ENCODE data around the gene NDUFS1. TPM values are rescaled to one million over a fixed set of nuclear protein-coding genes. Genes with fewer than 3 reads are reported as not detected.
"Not testable (repeated sequence)": the region's sequence is repeated elsewhere in the genome, so short reads cannot be mapped to it uniquely, and the experiment has no call there.

Gene NDUFS1
- total and polyA plus RNA-seq, 3 donors from 2014 or later: 73.1 to 86.8 (median 75.8) TPM

GRCh38 chr2:206164261-206164862 is 5.1 kb upstream of the NDUFS1 start:
- intact Hi-C loops (cut with DNase I; ENCODE audit: low total_unique reads): no loop called here
- WGBS, 2 donors: 61 to 76% methylated on average over 2 of the region's 2 CpGs
- TF ChIP-seq POLR2A (IDR thresholded peaks at IDR 0.05): no peak
- peak; percentile 75 to 82 (median 80) for TF ChIP-seq CTCF (IDR thresholded peaks at IDR 0.05)

DNA sequence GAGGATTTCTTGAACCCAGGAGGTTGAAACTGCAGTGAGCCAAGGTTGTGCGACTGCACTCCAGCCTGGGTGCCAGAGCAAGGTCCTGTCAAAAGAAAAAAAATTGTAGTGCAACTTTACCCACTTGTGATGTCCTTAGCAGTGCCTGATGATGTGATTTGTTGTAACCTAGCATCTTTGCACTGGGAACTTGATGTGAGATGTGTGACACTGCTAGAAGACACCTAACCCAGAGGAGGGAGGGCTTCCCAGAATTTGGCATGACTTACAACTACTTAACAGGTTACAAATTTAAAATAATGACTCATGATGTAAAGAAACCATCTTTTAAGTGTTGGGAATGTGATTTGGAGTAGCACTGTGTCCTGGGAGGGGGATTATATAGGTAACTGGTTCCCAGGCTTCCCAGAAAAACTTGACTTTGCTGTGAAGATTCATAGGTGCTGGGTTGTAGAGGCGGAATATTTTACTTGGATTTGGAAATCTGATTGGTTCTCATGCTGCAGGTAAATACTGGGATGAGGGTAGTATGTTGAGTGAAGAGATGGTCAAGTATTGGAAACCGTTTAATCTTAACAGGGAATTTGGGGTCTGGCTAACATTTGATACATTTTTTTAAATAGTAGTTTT is 4.1 kb upstream of the NDUFS1 start:
- intact Hi-C loops (cut with DNase I; ENCODE audit: low total_unique reads): no loop called here
- no peak for DNase-seq
- Histone ChIP-seq H3K9me3 (no peaks in the 10 kb centered on the region), H3K4me1 (peaks cover 8% of the 10 kb centered on the region), H3K27ac (no peak overlapping the region), H3K27me3 (no peaks in the 10 kb centered on the region), H3K4me3 (no peak overlapping the region), H3K36me3 (ENCODE audit: low read depth, missing control alignments) (no peaks in the 10 kb centered on the region)
- TF ChIP-seq POLR2A (IDR thresholded peaks at IDR 0.05) (no peak), CTCF (IDR thresholded peaks at IDR 0.05) (no peak)
- 78 to 81% methylated on average over 3 of the region's 3 CpGs for WGBS, 2 donors

More at GRCh38 chr2:206164261-206164862, 5.1 kb upstream of the NDUFS1 start:
- Histone ChIP-seq H3K4me1 (peaks cover 8% of the 10 kb centered on the region), H3K4me3 (no peak overlapping the region), H3K27me3 (no peaks in the 10 kb centered on the region), H3K36me3 (ENCODE audit: low read depth, missing control alignments) (no peaks in the 10 kb centered on the region), H3K27ac (no peak overlapping the region), H3K9me3 (no peaks in the 10 kb centered on the region)
- DNase-seq: peak; percentile 63

GRCh38 chr2:206162401-206162800 is 3.2 kb upstream of the NDUFS1 start:
- H3K9me3 ChIP-seq; intact Hi-C loops (cut with DNase I; ENCODE audit: low total_unique reads); H3K4me1 ChIP-seq; H3K27me3 ChIP-seq; H3K36me3 ChIP-seq (ENCODE audit: low read depth, missing control alignments); DNase-seq; H3K27ac ChIP-seq; H3K4me3 ChIP-seq: not testable (repeated sequence)
- whole genome bisulfite sequencing, 2 donors: 78 to 80% methylated on average over 4 of the region's 4 CpGs

DNA sequence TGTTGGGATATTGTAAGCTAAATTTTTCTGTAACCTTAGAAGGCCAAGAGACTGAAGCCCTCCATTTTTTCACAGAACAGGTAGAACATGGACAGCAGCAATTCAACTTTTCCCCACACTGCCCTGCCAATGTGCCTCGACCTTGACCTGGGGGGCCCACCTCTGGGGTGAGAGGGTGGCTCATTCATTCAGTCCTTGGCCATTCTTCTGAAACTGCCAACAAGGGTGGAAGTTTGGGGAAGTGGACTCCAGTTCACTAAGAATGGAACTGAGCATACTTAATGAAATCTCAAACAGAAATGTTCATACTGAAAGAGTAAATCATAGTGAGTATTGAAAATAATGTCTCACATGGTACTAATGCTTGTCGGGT is 1.5 kb upstream of the NDUFS1 start:
- WGBS, 2 donors: 51 to 58% methylated on average over 2 of the region's 2 CpGs
- no peaks in the 10 kb centered on the region for H3K9me3 ChIP-seq
- H3K4me1 ChIP-seq: peaks cover 8% of the 10 kb centered on the region
- H3K36me3 ChIP-seq (ENCODE audit: low read depth, missing control alignments): no peaks in the 10 kb centered on the region
- no peak for DNase-seq
- no peak for TF ChIP-seq POLR2A (IDR thresholded peaks at IDR 0.05)
- TF ChIP-seq CTCF (IDR thresholded peaks at IDR 0.05): no peak
- H3K27me3 ChIP-seq: no peaks in the 10 kb centered on the region
- H3K4me3 ChIP-seq: peak overlapping the region in 1 of 2 donors; percentile 89
- peak overlapping the region in 1 of 2 donors; percentile 92 for H3K27ac ChIP-seq
- intact Hi-C loops (cut with DNase I; ENCODE audit: low total_unique reads): no loop called here

GRCh38 chr2:206160125-206160806 is 1.0 kb upstream of the NDUFS1 start:
- peak overlapping the region; percentile 84 to 89 for H3K4me3 ChIP-seq
- intact Hi-C loops (cut with DNase I; ENCODE audit: low total_unique reads): no loop called here
- H3K9me3 ChIP-seq: no peaks in the 10 kb centered on the region
- H3K36me3 ChIP-seq (ENCODE audit: low read depth, missing control alignments): no peaks in the 10 kb centered on the region
- TF ChIP-seq CTCF (IDR thresholded peaks at IDR 0.05) (no peak), POLR2A (IDR thresholded peaks at IDR 0.05) (no peak)
- peak overlapping the region; percentile 89 to 92 for H3K27ac ChIP-seq
- H3K27me3 ChIP-seq: no peaks in the 10 kb centered on the region
- WGBS, 2 donors: 3 to 4% methylated on average over 25 to 30 of the region's 30 CpGs
- DNase-seq: no peak
- peaks cover 8% of the 10 kb centered on the region for H3K4me1 ChIP-seq

Measured in testis (tissue), 3 donors.